Subcutaneous abdominal adipose tissue (tissue), 5 donors: Measurements from ENCODE around the gene PRR15.

Source experiments
- H3K27ac ChIP-seq: one replicate; pipeline ENCODE4 v1.7.0; 2013; ENCODE audit warnings: low read depth, mild to moderate bottlenecking, inconsistent platforms, low read length, moderate library complexity
- H3K27me3 ChIP-seq, 5 donors: one replicate each; pipeline ENCODE4 v1.7.0; 2013; ENCODE audit warnings: low read length in 5 of 5, inconsistent platforms in 1 of 5; ENCODE audit not compliant: control insufficient read depth in 5 of 5, insufficient read depth in 4 of 5
- H3K36me3 ChIP-seq, 5 donors: one replicate each; pipeline ENCODE4 v1.7.0; 2013; ENCODE audit warnings: low read length in 5 of 5; ENCODE audit not compliant: control insufficient read depth in 5 of 5, insufficient read depth in 5 of 5
- H3K4me1 ChIP-seq, 5 donors: one replicate each; pipeline ENCODE4 v1.7.0; 2013; ENCODE audit warnings: low read length in 5 of 5, mild to moderate bottlenecking in 3 of 5, moderate library complexity in 1 of 5; ENCODE audit not compliant: control insufficient read depth in 5 of 5, insufficient read depth in 5 of 5
- H3K4me3 ChIP-seq, 5 donors: one replicate each; pipeline ENCODE4 v1.7.0; 2013; ENCODE audit warnings: low read length in 5 of 5, low read depth in 1 of 5
- H3K9ac ChIP-seq, 5 donors: one replicate each; pipeline ENCODE4 v1.7.0; 2013; ENCODE audit warnings: low read length in 5 of 5, mild to moderate bottlenecking in 4 of 5, moderate library complexity in 3 of 5
- H3K9me3 ChIP-seq, 5 donors: one replicate each; pipeline ENCODE4 v1.7.0; 2013; ENCODE audit warnings: low read length in 5 of 5; ENCODE audit not compliant: control insufficient read depth in 5 of 5
- donor health status: healthy.
- donor health status: healthy.
- donor health status: healthy.
- donor health status: healthy.
- donor health status: healthy.

The PRR15 gene

DNA sequence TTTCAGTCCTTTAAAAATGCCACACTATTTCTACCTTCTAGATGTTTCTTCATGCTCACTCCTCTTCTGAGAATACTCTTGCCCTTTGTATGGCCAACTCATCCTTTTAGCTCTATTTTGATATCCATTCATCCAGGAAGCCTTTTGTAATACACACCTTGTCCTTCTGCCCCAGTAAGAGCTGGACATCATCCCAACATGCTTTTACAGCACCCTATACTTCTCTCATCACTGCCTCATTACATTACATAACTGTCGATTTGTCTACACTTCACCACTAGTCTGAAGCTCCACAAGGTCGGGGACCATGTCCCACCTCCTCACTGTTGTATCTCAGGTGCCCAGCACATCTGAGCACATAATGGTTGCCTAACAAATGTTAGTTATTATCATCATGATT, 29.2 kb downstream of the PRR15 start:
- no peak overlapping the region for H3K4me3 ChIP-seq
- no peaks in the 10 kb centered on the region for H3K36me3 ChIP-seq
- H3K9me3 ChIP-seq, result peaks cover 0 to 2% (median 0%) of the 10 kb centered on the region in 5 donors
- no peak overlapping the region for H3K27ac ChIP-seq
- H3K9ac ChIP-seq, result no peak overlapping the region
- H3K27me3 ChIP-seq, result no peaks in the 10 kb centered on the region
- H3K4me1 ChIP-seq, result peaks cover 0 to 12% (median 3%) of the 10 kb centered on the region in 5 donors

DNA sequence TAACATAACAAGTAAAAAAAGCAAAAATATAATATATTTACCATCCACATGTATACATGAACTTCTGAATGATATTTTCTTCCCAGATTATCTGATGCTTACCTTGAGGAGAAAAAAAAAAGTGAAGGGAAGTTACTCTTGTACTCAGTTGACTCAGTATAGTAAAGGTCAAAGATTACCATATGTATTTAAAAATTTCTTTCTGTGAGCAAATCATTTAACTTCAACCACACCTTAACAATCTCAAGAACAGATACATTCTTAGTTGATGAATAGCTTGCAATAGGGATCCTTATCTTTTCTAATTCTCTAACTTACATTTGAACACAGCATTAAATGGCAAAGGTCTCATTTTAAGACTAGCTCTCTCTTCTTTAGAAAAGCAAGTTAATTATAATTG, 29.8 kb downstream of the PRR15 start:
- Histone ChIP-seq H3K9me3 (peaks cover 0 to 2% (median 0%) of the 10 kb centered on the region in 5 donors), H3K4me3 (no peak overlapping the region), H3K27ac (no peak overlapping the region), H3K9ac (no peak overlapping the region), H3K36me3 (no peaks in the 10 kb centered on the region), H3K4me1 (peaks cover 0 to 13% (median 3%) of the 10 kb centered on the region in 5 donors), H3K27me3 (no peaks in the 10 kb centered on the region)

- Histone ChIP-seq H3K36me3 (no peaks in the 10 kb centered on the region), H3K9me3 (no peaks in the 10 kb centered on the region), H3K4me3 (no peak overlapping the region), H3K27ac (peak overlapping the region; percentile 47), H3K4me1 (peaks cover 0 to 13% (median 2%) of the 10 kb centered on the region in 5 donors), H3K9ac (peak overlapping the region in 2 of 5 donors; percentile 3 to 22), H3K27me3 (no peaks in the 10 kb centered on the region)
Measured at GRCh38 chr7:29596593-29597178, 33.1 kb downstream of the PRR15 start.

- H3K4me1 ChIP-seq, result peaks cover 0 to 13% (median 2%) of the 10 kb centered on the region in 5 donors
- H3K9me3 ChIP-seq, result no peaks in the 10 kb centered on the region
- peak overlapping the region; percentile 47 for H3K27ac ChIP-seq
Measured at GRCh38 chr7:29597266-29597665, 33.6 kb downstream of the PRR15 start.

DNA sequence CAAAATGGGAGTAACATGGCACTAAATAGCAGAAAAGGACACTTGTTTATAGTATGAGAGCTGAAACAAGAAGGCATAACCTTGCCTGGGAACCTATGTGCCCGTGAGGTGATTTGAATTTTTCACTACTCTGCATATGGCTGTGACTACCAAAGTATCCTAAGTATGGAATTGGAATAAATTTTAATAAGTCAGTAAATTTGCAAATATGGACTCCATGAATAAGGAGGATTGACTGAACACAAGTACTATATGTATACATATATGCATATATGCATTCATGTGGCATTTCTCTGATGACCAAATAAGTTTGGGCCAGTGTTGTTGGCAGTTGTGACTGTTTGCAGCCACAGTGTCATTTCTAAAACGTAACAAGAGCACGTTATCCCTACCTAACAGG, 34.5 kb downstream of the PRR15 start:
- Histone ChIP-seq H3K27me3 (no peaks in the 10 kb centered on the region), H3K27ac (no peak overlapping the region), H3K9ac (no peak overlapping the region), H3K4me3 (no peak overlapping the region), H3K9me3 (no peaks in the 10 kb centered on the region), H3K36me3 (no peaks in the 10 kb centered on the region), H3K4me1 (peaks cover 0 to 13% (median 2%) of the 10 kb centered on the region in 5 donors)

More at GRCh38 chr7:29597266-29597665, 33.6 kb downstream of the PRR15 start:
- H3K36me3 ChIP-seq, result no peaks in the 10 kb centered on the region
- H3K27me3 ChIP-seq, result no peaks in the 10 kb centered on the region
- no peak overlapping the region for H3K9ac ChIP-seq
- H3K4me3 ChIP-seq, result no peak overlapping the region

DNA sequence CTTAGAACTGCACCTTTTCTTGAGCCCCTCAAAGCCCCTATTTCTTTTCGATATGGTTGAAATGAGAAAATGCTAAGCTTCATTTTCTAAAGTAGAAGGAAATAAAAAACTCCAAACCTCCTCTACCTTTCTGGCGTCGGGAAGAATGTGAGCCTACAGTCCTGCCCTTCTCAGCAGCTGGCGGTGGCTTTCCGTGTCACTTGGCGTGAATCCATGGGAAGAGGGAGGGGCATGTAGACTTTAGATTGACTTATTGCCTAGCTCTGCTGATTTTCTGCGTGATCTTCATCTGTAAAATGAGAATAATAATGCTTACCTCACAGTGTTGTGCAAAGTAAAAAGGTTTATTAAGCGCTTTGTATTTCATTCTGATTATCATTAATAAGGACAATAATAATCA, 35.0 kb downstream of the PRR15 start:
- Histone ChIP-seq H3K27ac (no peak overlapping the region), H3K9ac (no peak overlapping the region)

GRCh38 chr7:29599026-29599425, 35.4 kb downstream of the PRR15 start:
- Histone ChIP-seq H3K4me3 (no peak overlapping the region), H3K27ac (no peak overlapping the region), H3K9me3 (no peaks in the 10 kb centered on the region), H3K27me3 (no peaks in the 10 kb centered on the region), H3K9ac (no peak overlapping the region), H3K4me1 (peaks cover 0 to 13% (median 2%) of the 10 kb centered on the region in 5 donors), H3K36me3 (no peaks in the 10 kb centered on the region)

More for the DNA sequence above, 35.0 kb downstream of the PRR15 start:
- Histone ChIP-seq H3K27me3 (no peaks in the 10 kb centered on the region), H3K9me3 (no peaks in the 10 kb centered on the region), H3K4me1 (peaks cover 0 to 13% (median 2%) of the 10 kb centered on the region in 5 donors), H3K4me3 (no peak overlapping the region), H3K36me3 (no peaks in the 10 kb centered on the region)

DNA sequence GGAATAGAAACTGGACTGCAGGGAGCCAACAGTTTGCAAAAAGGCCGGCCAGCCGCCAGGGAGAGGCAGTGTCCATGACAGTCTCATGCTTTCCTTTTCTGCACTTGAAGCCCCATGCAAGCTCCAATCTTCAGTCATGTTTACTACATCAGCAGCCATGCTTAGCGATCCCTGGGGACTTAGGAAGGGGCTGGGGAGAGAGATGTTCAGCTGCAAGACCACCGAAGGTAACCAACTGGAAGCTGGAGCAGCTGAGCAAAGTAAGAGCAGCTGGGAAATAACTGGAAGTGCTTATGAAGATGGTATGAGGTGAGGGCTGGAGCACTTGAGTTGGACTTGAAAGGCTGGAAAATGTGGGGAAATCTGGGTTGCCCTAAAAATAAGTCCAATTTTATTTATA, 37.0 kb downstream of the PRR15 start:
- Histone ChIP-seq H3K36me3 (no peaks in the 10 kb centered on the region), H3K4me1 (peaks cover 0 to 15% (median 2%) of the 10 kb centered on the region in 5 donors), H3K27ac (no peak overlapping the region), H3K9ac (no peak overlapping the region), H3K27me3 (no peaks in the 10 kb centered on the region), H3K4me3 (no peak overlapping the region), H3K9me3 (no peaks in the 10 kb centered on the region)

DNA sequence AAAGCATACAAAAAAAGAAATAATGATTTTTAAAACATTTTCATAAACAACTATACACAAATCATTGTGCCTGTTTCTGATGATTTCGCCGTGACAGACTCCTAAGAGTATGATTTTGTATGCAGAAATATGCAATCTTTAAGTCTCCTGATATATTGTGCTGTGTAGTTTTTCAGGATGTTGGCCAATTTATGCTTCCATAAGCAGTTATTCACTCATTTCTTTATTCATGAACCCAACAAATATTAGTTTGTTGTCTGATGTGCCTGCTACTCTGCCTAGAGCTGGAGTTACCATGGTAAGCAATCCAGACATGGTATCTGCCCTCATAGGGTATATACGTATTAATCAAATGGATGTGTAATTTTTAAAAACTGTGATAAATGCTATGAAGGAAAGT, 40.4 kb downstream of the PRR15 start:
- no peak overlapping the region for H3K27ac ChIP-seq
- H3K36me3 ChIP-seq, result no peaks in the 10 kb centered on the region
- H3K4me1 ChIP-seq, result peaks cover 0 to 15% (median 2%) of the 10 kb centered on the region in 5 donors
- H3K27me3 ChIP-seq, result no peaks in the 10 kb centered on the region
- H3K9me3 ChIP-seq, result no peaks in the 10 kb centered on the region
- no peak overlapping the region for H3K4me3 ChIP-seq
- no peak overlapping the region for H3K9ac ChIP-seq

GRCh38 chr7:29604702-29605101, 41.1 kb downstream of the PRR15 start:
- H3K4me3 ChIP-seq, result no peak overlapping the region

More at GRCh38 chr7:29604702-29605101, 41.1 kb downstream of the PRR15 start:
- Histone ChIP-seq H3K27ac (no peak overlapping the region), H3K36me3 (no peaks in the 10 kb centered on the region), H3K27me3 (no peaks in the 10 kb centered on the region), H3K4me1 (peaks cover 0 to 21% (median 8%) of the 10 kb centered on the region in 5 donors), H3K9me3 (no peaks in the 10 kb centered on the region), H3K9ac (no peak overlapping the region)
